DMS79 (cell line): ENCODE results near the gene KRTAP19-8.

Experiments
- DNase-seq: peaks from one replicate; lab custom pipeline; 2025; lab: John Stamatoyannopoulos, UW

The KRTAP19-8 gene

GRCh38 chr21:31038376-31038775, at the start of gene KRTAP19-8:
KRTAP19-8 (minus strand) TSS chr21:31038476; CDS start chr21:31038443, 33 bp downstream.
- DNase-seq = no peak

- no peak for DNase-seq
Observed at GRCh38 chr21:31087639-31088473, 49.6 kb upstream of the KRTAP19-8 start.

GRCh38 chr21:31084689-31085088, 46.4 kb upstream of the KRTAP19-8 start:
- no peak for DNase-seq

GRCh38 chr21:31078796-31079195, 40.5 kb upstream of the KRTAP19-8 start:
- no peak for DNase-seq

- DNase-seq = no peak
Observed at GRCh38 chr21:31078216-31078615, 39.9 kb upstream of the KRTAP19-8 start.

GRCh38 chr21:31075848-31076247, 37.6 kb upstream of the KRTAP19-8 start:
- no peak for DNase-seq

- no peak for DNase-seq
Observed at GRCh38 chr21:31072533-31072932, 34.3 kb upstream of the KRTAP19-8 start.

- no peak for DNase-seq
Observed at GRCh38 chr21:31064803-31065202, 26.5 kb upstream of the KRTAP19-8 start.

GRCh38 chr21:31052489-31053142, 14.3 kb upstream of the KRTAP19-8 start:
- no peak for DNase-seq

- DNase-seq = no peak
Observed at GRCh38 chr21:31050577-31051157, 12.4 kb upstream of the KRTAP19-8 start.

- DNase-seq = no peak
Observed at GRCh38 chr21:31045841-31046240, 7.6 kb upstream of the KRTAP19-8 start.

GRCh38 chr21:31043471-31043870, 5.2 kb upstream of the KRTAP19-8 start:
- no peak for DNase-seq

GRCh38 chr21:31042080-31042464, 3.8 kb upstream of the KRTAP19-8 start:
- no peak for DNase-seq

- DNase-seq = no peak
Observed at GRCh38 chr21:31041295-31042079, 3.2 kb upstream of the KRTAP19-8 start.

- DNase-seq = no peak
Observed at GRCh38 chr21:31034378-31034777, 3.9 kb downstream of the KRTAP19-8 start.

- no peak for DNase-seq
Observed at GRCh38 chr21:31030367-31031106, 7.7 kb downstream of the KRTAP19-8 start.

- DNase-seq = no peak
Observed at GRCh38 chr21:31023680-31024079, 14.6 kb downstream of the KRTAP19-8 start.

GRCh38 chr21:31022306-31022705, 16.0 kb downstream of the KRTAP19-8 start:
- DNase-seq = no peak

- DNase-seq = no peak
Observed at GRCh38 chr21:31018232-31018631, 20.0 kb downstream of the KRTAP19-8 start.

- no peak for DNase-seq
Observed at GRCh38 chr21:31014891-31015290, 23.4 kb downstream of the KRTAP19-8 start.
